K562 (cell line): ENCODE data around the gene PTGIS. TPM values are rescaled to one million over a fixed set of nuclear protein-coding genes. Genes with fewer than 3 reads are reported as not detected.

Source experiments
- DPF2 ChIP-seq: fragments of 450-650 bp; IDR thresholded peaks from 2 replicates; pipeline ENCODE4 v1.6.1; 2016
- KAT8 ChIP-seq: fragments of 450-650 bp; IDR thresholded peaks from 2 replicates; pipeline ENCODE4 v1.6.1; 2016; ENCODE audit warnings: low read depth, mild to moderate bottlenecking
- ZNF584 ChIP-seq: fragments of 200-800 bp; sonication (Bioruptor generic); IDR thresholded peaks from 2 replicates; pipeline ENCODE4 v1.6.1; 2016; ENCODE audit warnings: low read depth, mild to moderate bottlenecking, missing genetic modification characterization, missing compliant biosample characterization
- polyA plus RNA-seq, 8 experiments: library from polyadenylated mRNA; depleted of rRNA in 4 of 8; stranded (reverse) in 5 of 8; unstranded in 3 of 8; fragments of >200 nt; fragmentation: Nextera tagmentation in 2 of 8; fragmentation: Illumina TruSeq in 1 of 8; extraction: Ambion mirVana in 2 of 8; extraction: Trizol in 1 of 8; gene quantifications; 2 replicates each; pipeline versions ENCODE4 v1.2.1 to v1.2.3, GENCODE V29; 2011 to 2014; ENCODE audit warnings: inconsistent platforms in 1 of 8, missing spikeins in 1 of 8
- total RNA-seq, 7 experiments: library from RNA; depleted of rRNA in 6 of 7; stranded (reverse); fragments of >200 nt in 6 of 7; fragmentation: Illumina TruSeq in 2 of 7; extraction: Trizol in 2 of 7; gene quantifications; 2 replicates each; pipeline versions ENCODE4 v1.2.1 to v1.2.3, GENCODE V29; 2011 to 2021; ENCODE audit warnings: low replicate concordance in 1 of 7
- TF ChIP-seq, protein P1 (sequence below), 2 experiments: fragments of 450-650 bp in 1 of 2; sonication (generic) in 1 of 2; formaldehyde crosslinking in 1 of 2; IDR thresholded peaks; 2 replicates each; pipeline versions ENCODE4 v1.7.1 to v1.9.0; 2016 to 2022; ENCODE audit warnings: inconsistent platforms in 1 of 2, mild to moderate bottlenecking in 1 of 2, missing genetic modification reagents in 1 of 2
- TF ChIP-seq, protein P2 (sequence below): sonication (generic); formaldehyde crosslinking; IDR thresholded peaks from 2 replicates; pipeline ENCODE4 v1.9.0; 2022; ENCODE audit warnings: mild to moderate bottlenecking, missing genetic modification reagents

PTGIS gene
- total and polyA plus RNA-seq, 9 of the 15 experiments (the other 6 are each of a cell fraction or from before 2014, with no cell fraction given) = not detected

GRCh38 chr20:49601153-49601924 lies 33.4 kb upstream of the PTGIS start (continued):
- TF ChIP-seq, protein P1, sequence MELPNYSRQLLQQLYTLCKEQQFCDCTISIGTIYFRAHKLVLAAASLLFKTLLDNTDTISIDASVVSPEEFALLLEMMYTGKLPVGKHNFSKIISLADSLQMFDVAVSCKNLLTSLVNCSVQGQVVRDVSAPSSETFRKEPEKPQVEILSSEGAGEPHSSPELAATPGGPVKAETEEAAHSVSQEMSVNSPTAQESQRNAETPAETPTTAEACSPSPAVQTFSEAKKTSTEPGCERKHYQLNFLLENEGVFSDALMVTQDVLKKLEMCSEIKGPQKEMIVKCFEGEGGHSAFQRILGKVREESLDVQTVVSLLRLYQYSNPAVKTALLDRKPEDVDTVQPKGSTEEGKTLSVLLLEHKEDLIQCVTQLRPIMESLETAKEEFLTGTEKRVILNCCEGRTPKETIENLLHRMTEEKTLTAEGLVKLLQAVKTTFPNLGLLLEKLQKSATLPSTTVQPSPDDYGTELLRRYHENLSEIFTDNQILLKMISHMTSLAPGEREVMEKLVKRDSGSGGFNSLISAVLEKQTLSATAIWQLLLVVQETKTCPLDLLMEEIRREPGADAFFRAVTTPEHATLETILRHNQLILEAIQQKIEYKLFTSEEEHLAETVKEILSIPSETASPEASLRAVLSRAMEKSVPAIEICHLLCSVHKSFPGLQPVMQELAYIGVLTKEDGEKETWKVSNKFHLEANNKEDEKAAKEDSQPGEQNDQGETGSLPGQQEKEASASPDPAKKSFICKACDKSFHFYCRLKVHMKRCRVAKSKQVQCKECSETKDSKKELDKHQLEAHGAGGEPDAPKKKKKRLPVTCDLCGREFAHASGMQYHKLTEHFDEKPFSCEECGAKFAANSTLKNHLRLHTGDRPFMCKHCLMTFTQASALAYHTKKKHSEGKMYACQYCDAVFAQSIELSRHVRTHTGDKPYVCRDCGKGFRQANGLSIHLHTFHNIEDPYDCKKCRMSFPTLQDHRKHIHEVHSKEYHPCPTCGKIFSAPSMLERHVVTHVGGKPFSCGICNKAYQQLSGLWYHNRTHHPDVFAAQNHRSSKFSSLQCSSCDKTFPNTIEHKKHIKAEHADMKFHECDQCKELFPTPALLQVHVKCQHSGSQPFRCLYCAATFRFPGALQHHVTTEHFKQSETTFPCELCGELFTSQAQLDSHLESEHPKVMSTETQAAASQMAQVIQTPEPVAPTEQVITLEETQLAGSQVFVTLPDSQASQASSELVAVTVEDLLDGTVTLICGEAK (IDR thresholded peaks at IDR 0.05) = no peak
- TF ChIP-seq, protein P1 (CRISPR knock-in tag; IDR thresholded peaks at IDR 0.05) = no peak
- TF ChIP-seq, protein P2, sequence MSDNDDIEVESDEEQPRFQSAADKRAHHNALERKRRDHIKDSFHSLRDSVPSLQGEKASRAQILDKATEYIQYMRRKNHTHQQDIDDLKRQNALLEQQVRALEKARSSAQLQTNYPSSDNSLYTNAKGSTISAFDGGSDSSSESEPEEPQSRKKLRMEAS = no peak
- no peak for TF ChIP-seq DPF2
- TF ChIP-seq KAT8 = no peak
- TF ChIP-seq ZNF584 (CRISPR knock-in tag) = no peak
